ENCODE data around the gene EID2.

The EID2 gene

GRCh38 chr19:39539518-39540332 lies at the start of gene EID2:
TSS of gene EID2 (minus strand) at chr19:39540161. CDS start at chr19:39540079, 82 bp downstream.
- peak; percentile 92 for DNase-seq

- DNase-seq = no peak
These were observed 48.1 kb upstream of the EID2 start for GRCh38 chr19:39588066-39588465.

GRCh38 chr19:39587496-39587895 lies 47.5 kb upstream of the EID2 start:
- DNase-seq = no peak

- no peak for DNase-seq
These were observed 43.1 kb upstream of the EID2 start for GRCh38 chr19:39582891-39583625.

GRCh38 chr19:39582442-39582841 lies 42.5 kb upstream of the EID2 start:
- DNase-seq = no peak

GRCh38 chr19:39568604-39569003 lies 28.6 kb upstream of the EID2 start:
- DNase-seq = no peak

- DNase-seq = no peak
These were observed 26.1 kb upstream of the EID2 start for GRCh38 chr19:39566064-39566463.

- no peak for DNase-seq
These were observed 23.4 kb upstream of the EID2 start for GRCh38 chr19:39563408-39563807.

- peak; percentile 41 for DNase-seq
These were observed 18.7 kb upstream of the EID2 start for GRCh38 chr19:39558624-39559117.

GRCh38 chr19:39557811-39558623 lies 18.1 kb upstream of the EID2 start:
- peak; percentile 28 for DNase-seq

GRCh38 chr19:39555883-39556282 lies 15.9 kb upstream of the EID2 start:
- no peak for DNase-seq

GRCh38 chr19:39554701-39555311 lies 14.8 kb upstream of the EID2 start:
- DNase-seq = no peak

GRCh38 chr19:39553082-39553652 lies 13.2 kb upstream of the EID2 start:
- DNase-seq = no peak

- no peak for DNase-seq
These were observed 10.2 kb upstream of the EID2 start for GRCh38 chr19:39550197-39550596.

- DNase-seq = peak; percentile 62
These were observed 6.6 kb upstream of the EID2 start for GRCh38 chr19:39546599-39546998.

GRCh38 chr19:39544911-39545310 lies 5.0 kb upstream of the EID2 start:
- DNase-seq = peak; percentile 52

GRCh38 chr19:39544226-39544903 lies 4.4 kb upstream of the EID2 start:
- DNase-seq = peak; percentile 11

- DNase-seq = no peak
These were observed 3.5 kb upstream of the EID2 start for GRCh38 chr19:39543477-39543857.

GRCh38 chr19:39542206-39542605 lies 2.2 kb upstream of the EID2 start:
- DNase-seq = no peak

GRCh38 chr19:39540333-39540673 lies 342 bp upstream of the EID2 start:
- no peak for DNase-seq

- DNase-seq = no peak
These were observed 820 bp downstream of the EID2 start for GRCh38 chr19:39539165-39539517.

GRCh38 chr19:39533791-39534190 lies 6.2 kb downstream of the EID2 start:
- no peak for DNase-seq
